Measurements from ENCODE around the gene HSD17B7.
"Not testable (repeated sequence)": the region's sequence is repeated elsewhere in the genome, so short reads cannot be mapped to it uniquely, and the experiment has no call there.

GRCh38 chr1:162818136-162818535 is 27.6 kb downstream of the HSD17B7 start:
- TF ChIP-seq YY1 (IDR thresholded peaks at IDR 0.05; ENCODE audit: low read depth, low read length); POLR2A (IDR thresholded peaks at IDR 0.05; ENCODE audit: low read depth, low read length); HDGF (IDR thresholded peaks at IDR 0.05); KAT2A (conservative IDR thresholded peaks at IDR 0.05; ENCODE audit: control insufficient read depth, low read depth, low read length); POLR2AphosphoS2 (IDR thresholded peaks at IDR 0.05; ENCODE audit: low read depth, low read length); CTCF (IDR thresholded peaks at IDR 0.05 in 2 of 3, conservative IDR thresholded peaks at IDR 0.05 in 1 of 3; ENCODE audit: control insufficient read depth in 2 of 3, extremely low read depth in 1 of 3, insufficient read depth in 1 of 3, low read depth in 3 of 3, low read length in 3 of 3); YBX1 (IDR thresholded peaks at IDR 0.05); BHLHE40 (IDR thresholded peaks at IDR 0.05; ENCODE audit: borderline replicate concordance in 1 of 2, low read depth in 2 of 2, low read length in 1 of 2); ZNF384 (IDR thresholded peaks at IDR 0.05; ENCODE audit: borderline replicate concordance, low read depth, low read length); SKIL (IDR thresholded peaks at IDR 0.05; ENCODE audit: low read depth, poor library complexity, severe bottlenecking): not testable (repeated sequence)

Data from GM12878 (cell line).